Kasumi-1 (cell line): Measurements from ENCODE around the gene GREB1L.

Experiments used
- DNase-seq, 2 experiments: peaks; one replicate each; lab custom pipeline; 2025; lab: John Stamatoyannopoulos, UW

Gene GREB1L

GRCh38 chr18:21484851-21485636 is 243.0 kb downstream of the GREB1L start:
- DNase-seq, result peak; percentile 44 to 62

GRCh38 chr18:21486905-21487437 is 244.9 kb downstream of the GREB1L start:
- no peak for DNase-seq

- peak; percentile 75 to 78 for DNase-seq
Observed at GRCh38 chr18:21489119-21489750, 247.2 kb downstream of the GREB1L start.

GRCh38 chr18:21489919-21490495 is 248.0 kb downstream of the GREB1L start:
- no peak for DNase-seq

- no peak for DNase-seq
Observed at GRCh38 chr18:21490748-21491147, 248.7 kb downstream of the GREB1L start.

GRCh38 chr18:21496277-21496835 is 254.3 kb downstream of the GREB1L start:
- no peak for DNase-seq

- DNase-seq, result no peak
Observed at GRCh38 chr18:21499997-21500396, 258.0 kb downstream of the GREB1L start.

GRCh38 chr18:21502661-21503060 is 260.6 kb downstream of the GREB1L start:
- no peak for DNase-seq

- no peak for DNase-seq
Observed at GRCh38 chr18:21507913-21508701, 266.1 kb downstream of the GREB1L start.

- no peak for DNase-seq
Observed at GRCh38 chr18:21509062-21509461, 267.0 kb downstream of the GREB1L start.

- DNase-seq, result no peak
Observed at GRCh38 chr18:21513292-21513691, 271.3 kb downstream of the GREB1L start.

- DNase-seq, result no peak
Observed at GRCh38 chr18:21513741-21514140, 271.7 kb downstream of the GREB1L start.

- no peak for DNase-seq
Observed at GRCh38 chr18:21522530-21522929, 280.5 kb downstream of the GREB1L start.

GRCh38 chr18:21525916-21526315 is 283.9 kb downstream of the GREB1L start:
- no peak for DNase-seq

- no peak for DNase-seq
Observed at GRCh38 chr18:21526463-21526862, 284.4 kb downstream of the GREB1L start.

GRCh38 chr18:21534327-21534726 is 292.3 kb downstream of the GREB1L start:
- no peak for DNase-seq

GRCh38 chr18:21538230-21538629 is 296.2 kb downstream of the GREB1L start:
- DNase-seq, result no peak

GRCh38 chr18:21546423-21546822 is 304.4 kb downstream of the GREB1L start:
- no peak for DNase-seq

GRCh38 chr18:21548647-21549046 is 306.6 kb downstream of the GREB1L start:
- no peak for DNase-seq

GRCh38 chr18:21550510-21550970 is 308.5 kb downstream of the GREB1L start:
- DNase-seq, result no peak

GRCh38 chr18:21557607-21558253 is 315.7 kb downstream of the GREB1L start:
- no peak for DNase-seq
